Endodermal cell (in vitro differentiated cells): ENCODE data around the gene HS6ST3. TPM values are rescaled to one million over a fixed set of nuclear protein-coding genes. Genes with fewer than 3 reads are reported as not detected.
"Not testable (repeated sequence)": the region's sequence is repeated elsewhere in the genome, so short reads cannot be mapped to it uniquely, and the experiment has no call there.

Experiments used
- DNase-seq: peaks from one replicate; pipeline ENCODE4 v3.0.0-alpha.2; 2017
- H3K27ac ChIP-seq: 2 replicates; pipeline ENCODE4 v1.5.1; 2013; ENCODE audit warnings: mild to moderate bottlenecking, low read depth, low read length, moderate library complexity
- H3K27me3 ChIP-seq: 2 replicates; pipeline ENCODE4 v1.6.1; 2013; ENCODE audit warnings: mild to moderate bottlenecking, low read length, moderate library complexity; ENCODE audit not compliant: insufficient read depth, control insufficient read depth, poor library complexity, severe bottlenecking
- H3K36me3 ChIP-seq: 2 replicates; pipeline ENCODE4 v1.7.0; 2013; ENCODE audit warnings: mild to moderate bottlenecking, low read length, moderate library complexity; ENCODE audit not compliant: control insufficient read depth, insufficient read depth
- H3K4me1 ChIP-seq: one replicate; pipeline ENCODE4 v1.7.0; 2013; ENCODE audit warnings: low read length; ENCODE audit not compliant: control insufficient read depth, insufficient read depth
- H3K4me3 ChIP-seq: 2 replicates; pipeline ENCODE4 v1.5.1; 2013; ENCODE audit warnings: mild to moderate bottlenecking, low read length, moderate library complexity
- H3K9ac ChIP-seq: 2 replicates; pipeline ENCODE4 v1.6.1; 2013; ENCODE audit warnings: mild to moderate bottlenecking, low read length, moderate library complexity; ENCODE audit not compliant: poor library complexity, severe bottlenecking; ENCODE audit errors: extremely low read depth
- H3K9me3 ChIP-seq: 2 replicates; pipeline ENCODE4 v1.6.1; 2013; ENCODE audit warnings: mild to moderate bottlenecking, low read length, moderate library complexity; ENCODE audit not compliant: control insufficient read depth
- H3K27ac Mint-ChIP-seq: 2 replicates; pipeline ENCODE4 v1.8.0; 2020; ENCODE audit warnings: mixed read lengths
- H3K27me3 Mint-ChIP-seq: 2 replicates; pipeline ENCODE4 v1.8.0; 2021; ENCODE audit warnings: mild to moderate bottlenecking, mixed read lengths; ENCODE audit not compliant: insufficient read depth
- H3K36me3 Mint-ChIP-seq: 2 replicates; pipeline ENCODE4 v1.8.0; 2020; ENCODE audit warnings: low read depth, mixed read lengths
- H3K4me1 Mint-ChIP-seq: 2 replicates; pipeline ENCODE4 v1.8.0; 2020; ENCODE audit warnings: mixed read lengths
- H3K4me3 Mint-ChIP-seq: 2 replicates; pipeline ENCODE4 v1.8.0; 2020; ENCODE audit warnings: mild to moderate bottlenecking, moderate library complexity, mixed read lengths
- H3K9me3 Mint-ChIP-seq: 2 replicates; pipeline ENCODE4 v1.8.0; 2020; ENCODE audit warnings: mild to moderate bottlenecking, mixed read lengths
- WGBS, 2 experiments: methylation state at CpG; one replicate each; pipeline versions ENCODE4 v1.1.5 to v1.1.7; 2013; ENCODE audit warnings: missing lambda C conversion rate in 2 of 2, mixed read lengths in 1 of 2; ENCODE audit not compliant: insufficient coverage in 1 of 2, insufficient read length in 1 of 2; 5-methylcytosine and 5-hydroxymethylcytosine counted together
- total RNA-seq, 2 donors: library from RNA; stranded (reverse); fragmentation: NEBNext Ultra II Directional in 1 of 2; extraction: Animal tissue kit (Norgen Biotek cat#: 25700) in 1 of 2; gene quantifications; 2 replicates in 1 of 2; 3 replicates in 1 of 2; pipeline ENCODE4 v1.2.1, GENCODE V29; 2021
- TF ChIP-seq, protein P1 (sequence below): fragments of 200-600 bp; sonication (generic); conservative IDR thresholded peaks from 2 replicates; pipeline ENCODE4 v1.5.0; 2021; ENCODE audit warnings: antibody characterized with exemption, mild to moderate bottlenecking

The HS6ST3 gene
- total RNA-seq, 2 donors from 2014 or later, result 0.84 to 1.1 TPM

DNA sequence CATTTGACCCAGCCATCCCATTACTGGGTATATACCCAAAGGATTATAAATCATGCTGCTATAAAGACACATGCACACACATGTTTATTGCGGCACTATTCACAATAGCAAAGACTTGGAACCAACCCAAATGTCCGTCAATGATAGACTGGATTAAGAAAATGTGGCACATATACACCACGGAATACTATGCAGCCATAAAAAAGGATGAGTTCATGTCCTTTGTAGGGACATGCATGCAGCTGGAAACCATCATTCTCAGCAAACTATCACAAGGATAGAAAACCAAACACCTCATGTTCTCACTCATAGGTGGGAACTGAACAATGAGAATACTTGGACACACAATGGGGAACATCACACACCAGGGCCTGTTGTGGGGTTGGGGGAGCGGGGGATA is 39.0 kb upstream of the HS6ST3 start:
- Mint-ChIP-seq H3K36me3 (peaks cover 31% of the 10 kb centered on the region), H3K9me3 (peaks cover 29% of the 10 kb centered on the region)
- not testable (repeated sequence) for H3K36me3 ChIP-seq, H3K27ac Mint-ChIP-seq, H3K4me3 Mint-ChIP-seq, H3K27ac ChIP-seq, H3K4me1 ChIP-seq, H3K9ac ChIP-seq, DNase-seq, H3K4me3 ChIP-seq, H3K27me3 Mint-ChIP-seq, H3K4me1 Mint-ChIP-seq, H3K27me3 ChIP-seq
- H3K9me3 ChIP-seq, result peaks cover 12% of the 10 kb centered on the region
- WGBS, 2 experiments, result 89 to 100% methylated on average over 1 to 2 of the region's 4 CpGs

DNA sequence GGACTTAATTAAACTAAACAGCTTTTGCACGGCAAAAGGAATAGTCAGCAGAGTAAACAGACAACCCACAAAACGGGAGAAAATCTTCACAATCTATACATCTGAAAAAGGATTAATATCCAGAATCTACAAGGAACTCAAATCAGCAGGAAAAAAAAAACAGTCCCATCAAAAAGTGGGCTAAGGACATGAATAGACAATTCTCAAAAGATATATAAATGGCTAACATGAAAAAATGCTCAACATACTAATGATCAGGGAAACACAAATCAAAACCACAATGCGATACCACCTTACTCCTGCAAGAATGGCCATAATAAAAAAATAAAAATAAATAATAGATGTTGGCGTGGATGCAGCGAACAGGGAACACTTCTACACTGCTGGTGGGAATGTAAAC is 38.4 kb upstream of the HS6ST3 start:
- not testable (repeated sequence) for H3K4me1 ChIP-seq, H3K27me3 ChIP-seq, H3K9ac ChIP-seq, H3K27ac ChIP-seq, H3K4me1 Mint-ChIP-seq, H3K4me3 Mint-ChIP-seq, H3K36me3 ChIP-seq, H3K9me3 ChIP-seq, H3K4me3 ChIP-seq, H3K27me3 Mint-ChIP-seq, DNase-seq, H3K27ac Mint-ChIP-seq
- Mint-ChIP-seq H3K36me3 (peaks cover 25% of the 10 kb centered on the region), H3K9me3 (peaks cover 24% of the 10 kb centered on the region)
- 75 to 100% methylated on average over 2 to 4 of the region's 5 CpGs for WGBS, 2 experiments

DNA sequence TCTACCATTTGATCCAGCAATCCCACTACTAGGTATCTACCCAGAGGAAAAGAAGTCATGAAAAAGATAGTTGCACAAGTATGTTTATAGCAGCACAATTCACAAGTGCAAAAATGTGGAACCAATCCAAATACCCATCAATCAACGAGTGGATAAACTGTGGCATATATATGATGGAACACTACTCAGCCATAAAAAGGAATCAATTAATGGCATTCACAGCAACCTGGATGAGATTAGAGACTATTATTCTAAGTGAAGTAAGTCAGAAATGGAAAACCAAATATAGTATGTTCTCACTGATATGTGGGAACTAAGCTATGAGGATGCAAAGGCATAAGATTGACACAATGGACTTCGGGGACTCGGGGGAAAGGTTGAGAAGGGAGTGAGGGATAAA is 38.0 kb upstream of the HS6ST3 start:
- H3K4me1 Mint-ChIP-seq, DNase-seq, H3K36me3 ChIP-seq, H3K4me1 ChIP-seq, H3K27ac Mint-ChIP-seq, H3K9ac ChIP-seq, H3K27me3 Mint-ChIP-seq, H3K9me3 ChIP-seq, H3K27ac ChIP-seq, H3K27me3 ChIP-seq: not testable (repeated sequence)
- peak overlapping the region; percentile 97 for H3K4me3 ChIP-seq
- peaks cover 21% of the 10 kb centered on the region for H3K36me3 Mint-ChIP-seq
- 95 to 100% methylated on average over 1 to 3 of the region's 3 CpGs for WGBS, 2 experiments
- H3K4me3 Mint-ChIP-seq, result peak overlapping the region; percentile 79
- peaks cover 19% of the 10 kb centered on the region for H3K9me3 Mint-ChIP-seq

DNA sequence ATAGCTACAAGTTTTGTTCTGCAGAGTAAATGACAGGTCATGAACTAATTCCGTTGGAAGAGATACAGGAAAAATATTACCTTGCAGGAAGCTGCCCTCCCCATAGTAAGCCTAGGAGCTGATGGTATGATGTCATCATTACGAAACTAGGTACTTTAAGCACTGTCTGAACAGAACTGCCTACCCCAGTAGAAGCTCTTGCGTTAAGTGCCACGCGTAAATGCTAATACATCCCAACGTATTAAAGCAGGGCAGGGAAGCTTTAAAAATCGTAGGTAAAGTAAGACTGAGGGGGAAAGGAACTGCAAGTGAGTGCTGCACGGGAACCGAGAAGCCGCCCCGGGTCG is 37.3 kb upstream of the HS6ST3 start:
- no peaks in the 10 kb centered on the region for H3K27me3 ChIP-seq
- Mint-ChIP-seq H3K4me1 (peaks cover 5% of the 10 kb centered on the region), H3K4me3 (peak overlapping the region; percentile 79), H3K9me3 (peaks cover 12% of the 10 kb centered on the region), H3K36me3 (peaks cover 20% of the 10 kb centered on the region), H3K27ac (peak overlapping the region; percentile 94), H3K27me3 (peaks cover 4% of the 10 kb centered on the region)
- H3K4me3 ChIP-seq, result peak overlapping the region; percentile 97
- 3 to 8% methylated on average over 6 to 12 of the region's 12 CpGs for WGBS, 2 experiments
- no peak overlapping the region for H3K27ac ChIP-seq
- TF ChIP-seq, protein P1, sequence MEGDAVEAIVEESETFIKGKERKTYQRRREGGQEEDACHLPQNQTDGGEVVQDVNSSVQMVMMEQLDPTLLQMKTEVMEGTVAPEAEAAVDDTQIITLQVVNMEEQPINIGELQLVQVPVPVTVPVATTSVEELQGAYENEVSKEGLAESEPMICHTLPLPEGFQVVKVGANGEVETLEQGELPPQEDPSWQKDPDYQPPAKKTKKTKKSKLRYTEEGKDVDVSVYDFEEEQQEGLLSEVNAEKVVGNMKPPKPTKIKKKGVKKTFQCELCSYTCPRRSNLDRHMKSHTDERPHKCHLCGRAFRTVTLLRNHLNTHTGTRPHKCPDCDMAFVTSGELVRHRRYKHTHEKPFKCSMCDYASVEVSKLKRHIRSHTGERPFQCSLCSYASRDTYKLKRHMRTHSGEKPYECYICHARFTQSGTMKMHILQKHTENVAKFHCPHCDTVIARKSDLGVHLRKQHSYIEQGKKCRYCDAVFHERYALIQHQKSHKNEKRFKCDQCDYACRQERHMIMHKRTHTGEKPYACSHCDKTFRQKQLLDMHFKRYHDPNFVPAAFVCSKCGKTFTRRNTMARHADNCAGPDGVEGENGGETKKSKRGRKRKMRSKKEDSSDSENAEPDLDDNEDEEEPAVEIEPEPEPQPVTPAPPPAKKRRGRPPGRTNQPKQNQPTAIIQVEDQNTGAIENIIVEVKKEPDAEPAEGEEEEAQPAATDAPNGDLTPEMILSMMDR, result no peak
- H3K36me3 ChIP-seq, result no peaks in the 10 kb centered on the region
- no peaks in the 10 kb centered on the region for H3K9me3 ChIP-seq
- H3K4me1 ChIP-seq, result no peaks in the 10 kb centered on the region
- no peak for DNase-seq
- peak overlapping the region; percentile 75 for H3K9ac ChIP-seq
